Central memory CD8-positive, alpha-beta T cell (primary cell): ENCODE data around the gene GAPVD1.

ENCODE experiments used
- ATAC-seq: fragments of 150-1000 bp; cut with Tn5 transposase; replicated peaks from 2 replicates; pipeline ENCODE4 v1.10.0; 2022; ENCODE audit warnings: mild to moderate bottlenecking, moderate FRiP score, moderate number of reproducible peaks; ENCODE audit not compliant: poor library complexity, severe bottlenecking; ENCODE audit errors: extremely low read depth
- DNase-seq, 2 donors: peaks; one replicate each; pipeline ENCODE4 v3.0.0; 2021; ENCODE audit warnings: low spot score in 2 of 2
- H3K27ac Mint-ChIP-seq: one replicate; pipeline ENCODE4 v1.8.0; 2022; ENCODE audit warnings: low read depth, mild to moderate bottlenecking, moderate library complexity, mixed read lengths
- H3K27me3 Mint-ChIP-seq: one replicate; pipeline ENCODE4 v1.8.0; 2022; ENCODE audit warnings: mixed read lengths
- H3K36me3 Mint-ChIP-seq: one replicate; pipeline ENCODE4 v1.8.0; 2022; ENCODE audit warnings: mild to moderate bottlenecking, moderate library complexity, mixed read lengths; ENCODE audit not compliant: insufficient read depth
- H3K4me1 Mint-ChIP-seq: one replicate; pipeline ENCODE4 v1.8.0; 2022; ENCODE audit warnings: mixed read lengths
- H3K4me3 Mint-ChIP-seq: one replicate; pipeline ENCODE4 v1.8.0; 2022; ENCODE audit warnings: mild to moderate bottlenecking, moderate library complexity, mixed read lengths
- H3K9me3 Mint-ChIP-seq: one replicate; pipeline ENCODE4 v1.8.0; 2022; ENCODE audit warnings: mixed read lengths

GAPVD1 gene

GRCh38 chr9:125372441-125373226, 111.0 kb downstream of the GAPVD1 start:
- Mint-ChIP-seq H3K36me3 (peaks cover 6% of the 10 kb centered on the region), H3K4me1 (peaks cover 7% of the 10 kb centered on the region), H3K27ac (no peak overlapping the region), H3K27me3 (no peaks in the 10 kb centered on the region), H3K4me3 (no peak overlapping the region), H3K9me3 (no peaks in the 10 kb centered on the region)
- no peak for DNase-seq
- no peak for ATAC-seq

- H3K27ac Mint-ChIP-seq: no peak overlapping the region
- no peak overlapping the region for H3K4me3 Mint-ChIP-seq
- no peaks in the 10 kb centered on the region for H3K9me3 Mint-ChIP-seq
- peaks cover 7% of the 10 kb centered on the region for H3K4me1 Mint-ChIP-seq
- peaks cover 5% of the 10 kb centered on the region for H3K36me3 Mint-ChIP-seq
- H3K27me3 Mint-ChIP-seq: peaks cover 13% of the 10 kb centered on the region
- DNase-seq (peak; percentile 31 to 34), ATAC-seq (peak; percentile 72)
These were observed 113.0 kb downstream of the GAPVD1 start for GRCh38 chr9:125374443-125375309.

- no peaks in the 10 kb centered on the region for H3K9me3 Mint-ChIP-seq
- H3K27me3 Mint-ChIP-seq: peaks cover 13% of the 10 kb centered on the region
These were observed 114.2 kb downstream of the GAPVD1 start for GRCh38 chr9:125375820-125376219.

GRCh38 chr9:125376261-125377226, 114.9 kb downstream of the GAPVD1 start:
- H3K36me3 Mint-ChIP-seq: peaks cover 5% of the 10 kb centered on the region
- H3K27me3 Mint-ChIP-seq: peaks cover 13% of the 10 kb centered on the region
- H3K4me1 Mint-ChIP-seq: peaks cover 7% of the 10 kb centered on the region
- DNase-seq (no peak), ATAC-seq (no peak)
- no peaks in the 10 kb centered on the region for H3K9me3 Mint-ChIP-seq
- H3K27ac Mint-ChIP-seq: no peak overlapping the region
- H3K4me3 Mint-ChIP-seq: no peak overlapping the region

More at GRCh38 chr9:125375820-125376219, 114.2 kb downstream of the GAPVD1 start:
- ATAC-seq: no peak
- no peak for DNase-seq
- Mint-ChIP-seq H3K27ac (no peak overlapping the region), H3K4me1 (peaks cover 7% of the 10 kb centered on the region), H3K36me3 (peaks cover 5% of the 10 kb centered on the region), H3K4me3 (no peak overlapping the region)

- DNase-seq (no peak), ATAC-seq (no peak)
- Mint-ChIP-seq H3K9me3 (no peaks in the 10 kb centered on the region), H3K36me3 (peaks cover 2% of the 10 kb centered on the region), H3K4me1 (peaks cover 7% of the 10 kb centered on the region), H3K27ac (no peak overlapping the region), H3K4me3 (no peak overlapping the region), H3K27me3 (peaks cover 13% of the 10 kb centered on the region)
These were observed 116.1 kb downstream of the GAPVD1 start for GRCh38 chr9:125377584-125378250.

- DNase-seq (no peak), ATAC-seq (no peak)
- peaks cover 13% of the 10 kb centered on the region for H3K27me3 Mint-ChIP-seq
- peaks cover 7% of the 10 kb centered on the region for H3K4me1 Mint-ChIP-seq
- H3K36me3 Mint-ChIP-seq: peaks cover 2% of the 10 kb centered on the region
- H3K9me3 Mint-ChIP-seq: no peaks in the 10 kb centered on the region
- H3K27ac Mint-ChIP-seq: no peak overlapping the region
- H3K4me3 Mint-ChIP-seq: no peak overlapping the region
These were observed 117.2 kb downstream of the GAPVD1 start for GRCh38 chr9:125378778-125379177.

- H3K27me3 Mint-ChIP-seq: peaks cover 13% of the 10 kb centered on the region
- DNase-seq (no peak), ATAC-seq (no peak)
- H3K9me3 Mint-ChIP-seq: no peaks in the 10 kb centered on the region
- H3K36me3 Mint-ChIP-seq: peaks cover 2% of the 10 kb centered on the region
- H3K4me3 Mint-ChIP-seq: no peak overlapping the region
- H3K4me1 Mint-ChIP-seq: peaks cover 7% of the 10 kb centered on the region
- no peak overlapping the region for H3K27ac Mint-ChIP-seq
These were observed 117.6 kb downstream of the GAPVD1 start for GRCh38 chr9:125379208-125379607.

GRCh38 chr9:125380406-125380805, 118.8 kb downstream of the GAPVD1 start:
- Mint-ChIP-seq H3K36me3 (no peaks in the 10 kb centered on the region), H3K27ac (no peak overlapping the region), H3K4me1 (no peaks in the 10 kb centered on the region), H3K9me3 (no peaks in the 10 kb centered on the region), H3K27me3 (peaks cover 13% of the 10 kb centered on the region), H3K4me3 (no peak overlapping the region)
- ATAC-seq: no peak
- DNase-seq: no peak

GRCh38 chr9:125387861-125388524, 126.4 kb downstream of the GAPVD1 start:
- no peak for DNase-seq
- Mint-ChIP-seq H3K9me3 (no peaks in the 10 kb centered on the region), H3K4me1 (no peaks in the 10 kb centered on the region), H3K27me3 (peaks cover 9% of the 10 kb centered on the region), H3K36me3 (peaks cover 2% of the 10 kb centered on the region), H3K27ac (no peak overlapping the region), H3K4me3 (no peak overlapping the region)
- ATAC-seq: no peak

- DNase-seq (no peak), ATAC-seq (no peak)
- H3K9me3 Mint-ChIP-seq: no peaks in the 10 kb centered on the region
- peaks cover 9% of the 10 kb centered on the region for H3K27me3 Mint-ChIP-seq
- no peak overlapping the region for H3K27ac Mint-ChIP-seq
- H3K4me3 Mint-ChIP-seq: no peak overlapping the region
- peaks cover 2% of the 10 kb centered on the region for H3K36me3 Mint-ChIP-seq
- no peaks in the 10 kb centered on the region for H3K4me1 Mint-ChIP-seq
These were observed 127.4 kb downstream of the GAPVD1 start for GRCh38 chr9:125388978-125389377.

- no peak for DNase-seq
- H3K9me3 Mint-ChIP-seq: no peaks in the 10 kb centered on the region
- no peaks in the 10 kb centered on the region for H3K4me1 Mint-ChIP-seq
- no peak overlapping the region for H3K27ac Mint-ChIP-seq
- H3K27me3 Mint-ChIP-seq: peaks cover 9% of the 10 kb centered on the region
- no peak overlapping the region for H3K4me3 Mint-ChIP-seq
- peaks cover 2% of the 10 kb centered on the region for H3K36me3 Mint-ChIP-seq
- no peak for ATAC-seq
These were observed 130.1 kb downstream of the GAPVD1 start for GRCh38 chr9:125391704-125392103.
